Vagina (tissue), 2 donors: Measurements from ENCODE around the gene ATM. TPM values are rescaled to one million over a fixed set of nuclear protein-coding genes. Genes with fewer than 3 reads are reported as not detected.

Experiments used
- DNase-seq, 2 donors: peaks; one replicate each; pipeline ENCODE4 v3.0.0-alpha.2; 2017; ENCODE audit errors: extremely low spot score in 2 of 2
- H3K27ac ChIP-seq: fragments of 200-600 bp; sonication (generic); one replicate; pipeline ENCODE4 v1.5.1; 2019
- H3K27me3 ChIP-seq: fragments of 200-600 bp; sonication (generic); one replicate; pipeline ENCODE4 v1.5.1; 2019
- H3K36me3 ChIP-seq, 2 donors: fragments of 200-600 bp; sonication (generic); one replicate each; pipeline ENCODE4 v1.5.1; 2017 to 2019
- H3K4me1 ChIP-seq: fragments of 200-600 bp; sonication (generic); one replicate; pipeline ENCODE4 v1.5.1; 2019
- H3K4me3 ChIP-seq, 2 donors: fragments of 200-600 bp; sonication (generic); 1 replicate in 1 of 2; 2 replicates in 1 of 2; pipeline ENCODE4 v1.5.1; 2016 to 2019
- H3K9me3 ChIP-seq: fragments of 200-600 bp; sonication (generic); one replicate; pipeline ENCODE4 v1.5.1; 2019
- POLR2A ChIP-seq, 2 donors: fragments of 450-650 bp; IDR thresholded peaks; one replicate each; pipeline ENCODE4 v1.6.1; 2017; ENCODE audit warnings: antibody characterized with exemption in 2 of 2, mild to moderate bottlenecking in 2 of 2, moderate library complexity in 2 of 2
- POLR2AphosphoS5 ChIP-seq, 2 donors: sonication (generic); formaldehyde crosslinking; IDR thresholded peaks; one replicate each; pipeline ENCODE4 v1.9.0; 2017; ENCODE audit warnings: antibody characterized with exemption in 2 of 2, mild to moderate bottlenecking in 2 of 2, low read depth in 1 of 2; ENCODE audit not compliant: insufficient read depth in 1 of 2
- intact Hi-C: fragments of 100-400 bp; cut with DNase I; formaldehyde crosslinking; loops from one replicate; pipeline ENCODE4 v1.15.1; 2023
- total RNA-seq: library from RNA; depleted of rRNA; stranded (reverse); fragments of >200 nt; gene quantifications from one replicate; pipeline ENCODE4 v1.2.3, GENCODE V29; 2016
- TF ChIP-seq, protein P1 (sequence below), 3 experiments: fragments of 450-650 bp in 2 of 3; fragments of 200-600 bp in 1 of 3; sonication (generic) in 1 of 3; IDR thresholded peaks; one replicate each; pipeline ENCODE4 v1.5.1; 2017 to 2019; ENCODE audit warnings: antibody characterized with exemption in 3 of 3, mild to moderate bottlenecking in 2 of 3, moderate library complexity in 2 of 3

Gene ATM
- total RNA-seq, 1 donor from 2014 or later, result 59.9 TPM

DNA sequence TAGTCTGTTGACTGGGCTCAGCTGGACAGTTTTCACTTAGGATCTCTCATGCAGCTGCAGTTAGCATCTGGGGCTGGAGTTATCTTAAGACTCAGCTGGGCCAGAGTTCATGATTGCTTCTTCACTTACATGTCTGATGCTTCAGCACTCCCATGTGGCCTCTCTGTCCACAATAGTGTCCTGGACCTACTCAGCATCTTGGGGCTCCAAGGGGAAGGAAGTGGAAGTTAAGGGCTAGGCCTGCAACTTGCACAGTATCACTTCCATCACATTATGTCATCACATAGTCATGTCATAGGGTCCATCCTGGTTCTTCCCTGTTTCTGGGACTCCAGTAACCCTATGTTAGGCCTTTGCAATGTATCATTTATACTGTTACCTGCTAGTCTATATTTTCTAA, 128.6 kb downstream of the ATM start:
- no peak overlapping the region for H3K27ac ChIP-seq
- no peak overlapping the region for H3K4me3 ChIP-seq
- H3K9me3 ChIP-seq, result no peaks in the 10 kb centered on the region
- H3K36me3 ChIP-seq, result peaks cover 0 to 61% of the 10 kb centered on the region in 2 donors
- no peaks in the 10 kb centered on the region for H3K27me3 ChIP-seq
- intact Hi-C loops, result no loop called here
- H3K4me1 ChIP-seq, result no peaks in the 10 kb centered on the region
- TF ChIP-seq POLR2A (IDR thresholded peaks at IDR 0.05) (no peak), POLR2AphosphoS5 (IDR thresholded peaks at IDR 0.05; ENCODE audit: insufficient read depth in 1 of 2, low read depth in 1 of 2) (no peak)
- TF ChIP-seq, protein P1, sequence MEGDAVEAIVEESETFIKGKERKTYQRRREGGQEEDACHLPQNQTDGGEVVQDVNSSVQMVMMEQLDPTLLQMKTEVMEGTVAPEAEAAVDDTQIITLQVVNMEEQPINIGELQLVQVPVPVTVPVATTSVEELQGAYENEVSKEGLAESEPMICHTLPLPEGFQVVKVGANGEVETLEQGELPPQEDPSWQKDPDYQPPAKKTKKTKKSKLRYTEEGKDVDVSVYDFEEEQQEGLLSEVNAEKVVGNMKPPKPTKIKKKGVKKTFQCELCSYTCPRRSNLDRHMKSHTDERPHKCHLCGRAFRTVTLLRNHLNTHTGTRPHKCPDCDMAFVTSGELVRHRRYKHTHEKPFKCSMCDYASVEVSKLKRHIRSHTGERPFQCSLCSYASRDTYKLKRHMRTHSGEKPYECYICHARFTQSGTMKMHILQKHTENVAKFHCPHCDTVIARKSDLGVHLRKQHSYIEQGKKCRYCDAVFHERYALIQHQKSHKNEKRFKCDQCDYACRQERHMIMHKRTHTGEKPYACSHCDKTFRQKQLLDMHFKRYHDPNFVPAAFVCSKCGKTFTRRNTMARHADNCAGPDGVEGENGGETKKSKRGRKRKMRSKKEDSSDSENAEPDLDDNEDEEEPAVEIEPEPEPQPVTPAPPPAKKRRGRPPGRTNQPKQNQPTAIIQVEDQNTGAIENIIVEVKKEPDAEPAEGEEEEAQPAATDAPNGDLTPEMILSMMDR (IDR thresholded peaks at IDR 0.05), result no peak
- no peak for DNase-seq

DNA sequence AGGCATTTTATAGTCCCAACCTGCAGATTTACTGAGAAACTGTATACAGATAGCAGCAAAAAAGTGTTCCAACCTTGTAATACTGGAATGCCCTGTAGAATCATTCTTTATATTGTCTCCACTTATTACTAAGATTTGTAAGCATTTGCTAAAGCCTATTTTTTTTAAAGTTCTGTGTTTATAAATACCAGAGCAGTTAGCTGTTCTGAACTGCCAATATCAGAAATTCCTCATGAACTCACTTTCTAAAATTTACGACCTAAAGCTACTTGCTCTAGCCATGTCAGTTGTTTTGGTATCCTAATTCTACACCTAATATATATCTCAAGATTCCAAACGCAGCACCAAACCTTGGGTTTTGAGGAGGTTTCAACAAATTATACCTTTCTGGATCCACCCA, 141.3 kb downstream of the ATM start:
- no peak for TF ChIP-seq POLR2A (IDR thresholded peaks at IDR 0.05)
- TF ChIP-seq, protein P1 (IDR thresholded peaks at IDR 0.05), result no peak
- TF ChIP-seq POLR2AphosphoS5 (IDR thresholded peaks at IDR 0.05; ENCODE audit: insufficient read depth in 1 of 2, low read depth in 1 of 2), result no peak
- H3K27ac ChIP-seq, result no peak overlapping the region
- no peaks in the 10 kb centered on the region for H3K36me3 ChIP-seq
- intact Hi-C loops, result no loop called here
- H3K4me1 ChIP-seq, result no peaks in the 10 kb centered on the region
- no peaks in the 10 kb centered on the region for H3K9me3 ChIP-seq
- no peaks in the 10 kb centered on the region for H3K27me3 ChIP-seq
- no peak for DNase-seq
- no peak overlapping the region for H3K4me3 ChIP-seq

DNA sequence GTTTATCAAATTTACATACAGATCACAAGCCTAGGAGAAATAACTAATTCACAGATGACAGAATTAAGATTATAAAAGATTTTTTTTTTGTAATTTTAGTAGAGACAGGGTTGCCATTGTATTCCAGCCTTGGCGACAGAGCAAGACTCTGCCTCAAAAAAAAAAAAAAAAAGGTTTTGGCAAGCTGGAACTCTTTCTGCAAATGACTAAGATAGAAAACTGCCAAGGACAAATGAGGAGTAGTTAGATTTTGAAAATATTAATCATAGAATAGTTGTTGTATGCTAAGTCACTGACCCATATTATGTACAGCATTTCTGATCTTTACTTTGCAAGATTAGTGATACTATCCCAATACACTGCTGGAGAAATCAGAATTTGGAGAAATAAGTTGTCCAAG, 145.3 kb downstream of the ATM start:
- no peaks in the 10 kb centered on the region for H3K36me3 ChIP-seq
- intact Hi-C loops, result no loop called here
- DNase-seq, result no peak
- TF ChIP-seq, protein P1 (IDR thresholded peaks at IDR 0.05), result no peak
- TF ChIP-seq POLR2A (IDR thresholded peaks at IDR 0.05) (no peak), POLR2AphosphoS5 (IDR thresholded peaks at IDR 0.05; ENCODE audit: insufficient read depth in 1 of 2, low read depth in 1 of 2) (no peak)
- H3K27me3 ChIP-seq, result no peaks in the 10 kb centered on the region
- no peak overlapping the region for H3K27ac ChIP-seq
- no peak overlapping the region for H3K4me3 ChIP-seq
- no peaks in the 10 kb centered on the region for H3K9me3 ChIP-seq
- no peaks in the 10 kb centered on the region for H3K4me1 ChIP-seq

DNA sequence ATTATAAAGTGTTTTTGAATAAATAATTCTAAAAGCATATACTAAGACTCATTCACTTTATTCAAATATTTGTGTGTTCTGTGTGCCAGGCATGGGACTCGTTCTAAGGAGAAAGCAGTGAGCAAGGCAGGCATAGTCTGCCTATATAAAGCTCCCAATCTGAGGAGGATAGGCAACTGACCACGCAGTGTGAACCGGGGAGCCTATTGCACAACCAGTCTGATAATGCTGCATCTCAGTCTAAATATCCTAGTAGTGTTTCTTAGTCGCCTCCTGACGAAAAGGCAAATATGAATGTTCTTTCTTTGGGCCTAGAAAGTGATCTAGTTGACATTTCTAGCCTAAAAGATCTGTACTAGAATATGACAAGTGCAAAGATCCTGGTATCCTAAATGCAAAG, 146.2 kb downstream of the ATM start:
- Histone ChIP-seq H3K36me3 (no peaks in the 10 kb centered on the region), H3K9me3 (no peaks in the 10 kb centered on the region), H3K27ac (no peak overlapping the region), H3K4me1 (no peaks in the 10 kb centered on the region), H3K4me3 (no peak overlapping the region), H3K27me3 (no peaks in the 10 kb centered on the region)
- no peak for TF ChIP-seq POLR2AphosphoS5 (IDR thresholded peaks at IDR 0.05; ENCODE audit: insufficient read depth in 1 of 2, low read depth in 1 of 2)
- TF ChIP-seq, protein P1 (IDR thresholded peaks at IDR 0.05), result no peak
- no peak for TF ChIP-seq POLR2A (IDR thresholded peaks at IDR 0.05)
- intact Hi-C loops, result no loop called here
- DNase-seq, result no peak

DNA sequence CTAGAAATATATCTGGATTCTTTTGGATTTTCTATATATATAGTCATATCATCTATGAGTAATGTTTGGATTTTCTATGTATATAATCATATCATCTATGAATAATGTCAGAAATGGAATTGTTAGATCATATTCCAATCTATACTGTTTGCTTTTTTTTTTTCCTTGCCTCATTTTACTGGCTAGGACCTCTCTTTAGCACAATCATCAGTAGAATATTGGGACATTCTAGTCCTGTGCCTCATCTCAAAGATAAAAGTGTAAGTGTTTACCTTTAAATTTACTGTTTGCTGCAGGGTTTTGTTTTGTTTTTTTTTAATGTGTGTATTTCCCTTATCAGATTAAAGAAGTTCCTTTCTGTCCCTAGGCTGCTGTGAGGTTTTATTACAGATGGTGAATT, 147.4 kb downstream of the ATM start:
- no peak overlapping the region for H3K4me3 ChIP-seq
- H3K27me3 ChIP-seq, result no peaks in the 10 kb centered on the region
- H3K27ac ChIP-seq, result no peak overlapping the region
- no peak for DNase-seq
- no peaks in the 10 kb centered on the region for H3K36me3 ChIP-seq
- TF ChIP-seq, protein P1 (IDR thresholded peaks at IDR 0.05), result no peak
- TF ChIP-seq POLR2A (IDR thresholded peaks at IDR 0.05), result no peak
- no peak for TF ChIP-seq POLR2AphosphoS5 (IDR thresholded peaks at IDR 0.05; ENCODE audit: insufficient read depth in 1 of 2, low read depth in 1 of 2)
- no peaks in the 10 kb centered on the region for H3K9me3 ChIP-seq
- intact Hi-C loops, result no loop called here
- H3K4me1 ChIP-seq, result no peaks in the 10 kb centered on the region
